Fibroblast of mammary gland (primary cell): ENCODE results near the gene FOXK2.
A peak's percentile ranks its signal among the peaks of the same experiment; 100 is the strongest.

Experiments
- DNase-seq: peaks from one replicate; pipeline ENCODE4 v3.0.0-alpha.2; 2010; ENCODE audit warnings: low read depth
- H3K4me3 ChIP-seq: 2 replicates; pipeline ENCODE4 v1.5.1; 2011; ENCODE audit warnings: low read depth, mild to moderate bottlenecking, low read length, moderate library complexity; ENCODE audit not compliant: control insufficient read depth
- TF ChIP-seq, protein P1 (sequence below): conservative IDR thresholded peaks from 2 replicates; pipeline ENCODE4 v1.5.1; 2011; ENCODE audit warnings: low read depth, low read length, inconsistent platforms; ENCODE audit not compliant: control insufficient read depth, insufficient read depth

FOXK2 gene

GRCh38 chr17:82611140-82612058, 91.9 kb downstream of the FOXK2 start:
- DNase-seq, result peak; percentile 39
- TF ChIP-seq, protein P1, sequence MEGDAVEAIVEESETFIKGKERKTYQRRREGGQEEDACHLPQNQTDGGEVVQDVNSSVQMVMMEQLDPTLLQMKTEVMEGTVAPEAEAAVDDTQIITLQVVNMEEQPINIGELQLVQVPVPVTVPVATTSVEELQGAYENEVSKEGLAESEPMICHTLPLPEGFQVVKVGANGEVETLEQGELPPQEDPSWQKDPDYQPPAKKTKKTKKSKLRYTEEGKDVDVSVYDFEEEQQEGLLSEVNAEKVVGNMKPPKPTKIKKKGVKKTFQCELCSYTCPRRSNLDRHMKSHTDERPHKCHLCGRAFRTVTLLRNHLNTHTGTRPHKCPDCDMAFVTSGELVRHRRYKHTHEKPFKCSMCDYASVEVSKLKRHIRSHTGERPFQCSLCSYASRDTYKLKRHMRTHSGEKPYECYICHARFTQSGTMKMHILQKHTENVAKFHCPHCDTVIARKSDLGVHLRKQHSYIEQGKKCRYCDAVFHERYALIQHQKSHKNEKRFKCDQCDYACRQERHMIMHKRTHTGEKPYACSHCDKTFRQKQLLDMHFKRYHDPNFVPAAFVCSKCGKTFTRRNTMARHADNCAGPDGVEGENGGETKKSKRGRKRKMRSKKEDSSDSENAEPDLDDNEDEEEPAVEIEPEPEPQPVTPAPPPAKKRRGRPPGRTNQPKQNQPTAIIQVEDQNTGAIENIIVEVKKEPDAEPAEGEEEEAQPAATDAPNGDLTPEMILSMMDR, result no peak

GRCh38 chr17:82613283-82614094, 94.0 kb downstream of the FOXK2 start:
- TF ChIP-seq, protein P1, result no peak
- no peak overlapping the region for H3K4me3 ChIP-seq
- no peak for DNase-seq

More at GRCh38 chr17:82611140-82612058, 91.9 kb downstream of the FOXK2 start:
- H3K4me3 ChIP-seq, result no peak overlapping the region

GRCh38 chr17:82614095-82614631, 94.6 kb downstream of the FOXK2 start:
- no peak for DNase-seq
- H3K4me3 ChIP-seq, result no peak overlapping the region
- TF ChIP-seq, protein P1, result no peak

- TF ChIP-seq, protein P1, result no peak
- DNase-seq, result no peak
- H3K4me3 ChIP-seq, result no peak overlapping the region
Measured at GRCh38 chr17:82615084-82616020, 95.8 kb downstream of the FOXK2 start.

GRCh38 chr17:82616021-82616711, 96.6 kb downstream of the FOXK2 start:
- no peak overlapping the region for H3K4me3 ChIP-seq
- TF ChIP-seq, protein P1, result no peak
- DNase-seq, result no peak
